CD14-positive monocyte (primary cell): ENCODE results near the gene DIDO1. TPM values are rescaled to one million over a fixed set of nuclear protein-coding genes. Genes with fewer than 3 reads are reported as not detected.

Source experiments
- DNase-seq, 3 donors: peaks; one replicate each; pipeline ENCODE4 v3.0.0-alpha.2; 2011 to 2022
- H2AFZ ChIP-seq: 2 replicates; pipeline ENCODE4 v1.6.0; 2012; ENCODE audit warnings: mild to moderate bottlenecking, low read depth, low read length, inconsistent platforms; ENCODE audit not compliant: insufficient read depth, poor library complexity, severe bottlenecking
- H3K27ac ChIP-seq, 2 donors: 1 replicate in 1 of 2; 2 replicates in 1 of 2; pipeline ENCODE4 v1.5.1; 2012 to 2013; ENCODE audit warnings: low read length in 2 of 2, control low read depth in 1 of 2, inconsistent platforms in 1 of 2, low read depth in 1 of 2, mild to moderate bottlenecking in 1 of 2
- H3K27me3 ChIP-seq, 2 donors: one replicate each; pipeline versions ENCODE4 v1.6.0 to v1.6.1; 2011 to 2013; ENCODE audit warnings: low read length in 2 of 2; ENCODE audit not compliant: control insufficient read depth in 2 of 2, insufficient read depth in 2 of 2
- H3K36me3 ChIP-seq, 2 donors: replicated peaks in 1 of 2; 1 replicate in 1 of 2; 2 replicates in 1 of 2; pipeline versions ENCODE4 v1.5.1 to v1.6.1; 2012 to 2013; ENCODE audit warnings: low read length in 2 of 2, control low read depth in 1 of 2, inconsistent platforms in 1 of 2, mild to moderate bottlenecking in 1 of 2; ENCODE audit not compliant: insufficient read depth in 2 of 2, control insufficient read depth in 1 of 2
- H3K4me1 ChIP-seq, 2 donors: 1 replicate in 1 of 2; 2 replicates in 1 of 2; pipeline versions ENCODE4 v1.5.1 to v1.6.1; 2012 to 2013; ENCODE audit warnings: low read length in 2 of 2, control low read depth in 1 of 2, inconsistent platforms in 1 of 2, mild to moderate bottlenecking in 1 of 2, moderate library complexity in 1 of 2; ENCODE audit not compliant: insufficient read depth in 2 of 2, control insufficient read depth in 1 of 2
- H3K4me2 ChIP-seq: replicated peaks from 2 replicates; pipeline ENCODE3; 2012; ENCODE audit warnings: low read length, moderate library complexity, mild to moderate bottlenecking; ENCODE audit not compliant: poor library complexity, severe bottlenecking; ENCODE audit errors: extremely low read depth
- H3K4me3 ChIP-seq, 3 experiments: fragments of 200-600 bp in 1 of 3; sonication (generic) in 1 of 3; replicated peaks in 1 of 3; 1 replicate in 2 of 3; 2 replicates in 1 of 3; pipeline ENCODE4 v1.5.1; 2011 to 2013; ENCODE audit warnings: low read length in 3 of 3, mild to moderate bottlenecking in 3 of 3, control low read depth in 2 of 3, low read depth in 2 of 3, inconsistent platforms in 1 of 3, moderate library complexity in 1 of 3
- H3K79me2 ChIP-seq: 2 replicates; pipeline ENCODE4 v1.6.0; 2012; ENCODE audit warnings: mild to moderate bottlenecking, control low read depth, inconsistent platforms, low read length, moderate library complexity; ENCODE audit not compliant: insufficient read depth
- H3K9ac ChIP-seq: 2 replicates; pipeline ENCODE4 v1.6.0; 2017; ENCODE audit warnings: low read length, mild to moderate bottlenecking; ENCODE audit not compliant: insufficient read depth, poor library complexity, severe bottlenecking
- H3K9me3 ChIP-seq, 2 donors: replicated peaks in 1 of 2; 1 replicate in 1 of 2; 2 replicates in 1 of 2; pipeline versions ENCODE4 v1.5.1 to v1.6.1; 2012 to 2013; ENCODE audit warnings: low read length in 2 of 2, control low read depth in 1 of 2; ENCODE audit not compliant: control insufficient read depth in 1 of 2, insufficient read depth in 1 of 2
- H4K20me1 ChIP-seq: 2 replicates; pipeline ENCODE4 v1.6.0; 2012; ENCODE audit warnings: mild to moderate bottlenecking, low read length, control low read depth, moderate library complexity; ENCODE audit not compliant: insufficient read depth
- H3K27ac Mint-ChIP-seq, 7 donors: one replicate each; pipeline ENCODE4 v1.8.0; 2020; ENCODE audit warnings: mild to moderate bottlenecking in 7 of 7, mixed read lengths in 7 of 7, moderate library complexity in 6 of 7, inconsistent platforms in 2 of 7
- H3K27me3 Mint-ChIP-seq, 3 donors: one replicate each; pipeline ENCODE4 v1.8.0; 2021 to 2022; ENCODE audit warnings: low read depth in 3 of 3, mild to moderate bottlenecking in 3 of 3, mixed read lengths in 3 of 3, moderate library complexity in 3 of 3, inconsistent platforms in 1 of 3
- H3K36me3 Mint-ChIP-seq, 2 donors: one replicate each; pipeline ENCODE4 v1.8.0; 2020; ENCODE audit warnings: mixed read lengths in 2 of 2, inconsistent platforms in 1 of 2, mild to moderate bottlenecking in 1 of 2
- H3K4me1 Mint-ChIP-seq: one replicate; pipeline ENCODE4 v1.8.0; 2020; ENCODE audit warnings: mild to moderate bottlenecking, mixed read lengths
- H3K4me3 Mint-ChIP-seq, 2 donors: one replicate each; pipeline ENCODE4 v1.8.0; 2020; ENCODE audit warnings: mild to moderate bottlenecking in 2 of 2, mixed read lengths in 2 of 2, moderate library complexity in 1 of 2
- H3K9me3 Mint-ChIP-seq, 7 donors: one replicate each; pipeline ENCODE4 v1.8.0; 2020 to 2022; ENCODE audit warnings: mixed read lengths in 7 of 7, mild to moderate bottlenecking in 6 of 7, moderate library complexity in 6 of 7, inconsistent platforms in 2 of 7
- WGBS: methylation state at CpG from one replicate; pipeline ENCODE4 v1.1.5; 2013; ENCODE audit warnings: missing lambda C conversion rate; ENCODE audit not compliant: insufficient coverage; 5-methylcytosine and 5-hydroxymethylcytosine counted together
- intact Hi-C, 2 donors: fragments of 100-400 bp; cut with micrococcal nuclease; formaldehyde crosslinking; loops; one replicate each; pipeline versions ENCODE4 v1.15.0 to v1.15.1; 2023
- polyA plus RNA-seq, 3 donors: library from polyadenylated mRNA; depleted of rRNA in 1 of 3; unstranded in 2 of 3; stranded (reverse) in 1 of 3; fragments of 300-500 nt in 2 of 3; fragments of >200 nt in 1 of 3; fragmentation: Illumina TruSeq in 2 of 3; gene quantifications; 1 replicate in 2 of 3; 2 replicates in 1 of 3; pipeline ENCODE4 v1.2.3, GENCODE V29; 2012 to 2021
- TF ChIP-seq, protein P1 (sequence below): fragments of 200-600 bp; IDR thresholded peaks from one replicate; pipeline ENCODE4 v1.8.0; 2022; ENCODE audit warnings: antibody characterized with exemption, mild to moderate bottlenecking

Gene DIDO1
- polyA plus RNA-seq, 3 donors = 8.5 to 23.8 (median 12.9) TPM

DNA sequence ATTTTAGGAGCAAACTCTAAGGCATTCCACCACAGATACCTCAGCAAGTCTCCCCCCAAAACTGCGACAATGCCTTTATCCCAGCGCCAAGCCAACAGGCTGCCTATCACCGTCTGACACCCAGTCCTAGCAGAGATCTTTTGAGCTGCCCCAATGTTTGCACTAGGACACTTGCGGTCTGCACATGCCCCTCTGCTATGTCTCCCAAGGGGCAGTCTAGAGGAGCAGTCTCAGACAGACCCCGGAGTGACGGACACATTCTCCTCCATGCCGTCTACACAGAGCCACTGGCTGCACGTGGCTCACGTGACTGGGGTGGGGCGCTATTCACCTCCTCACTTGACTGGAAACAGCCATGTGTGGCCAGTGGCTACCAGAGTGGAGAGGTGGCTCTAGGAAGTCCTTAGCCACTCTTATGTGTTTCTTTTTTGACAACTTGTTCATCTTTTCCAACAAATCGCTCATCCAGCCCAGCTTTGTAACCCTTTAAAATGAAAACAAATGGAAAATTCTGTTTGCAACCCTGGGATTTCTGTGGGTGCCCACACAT, 16.0 kb downstream of the DIDO1 start:
- Histone ChIP-seq H3K27me3 (no peaks in the 10 kb centered on the region), H4K20me1 (peaks cover 100% of the 10 kb centered on the region), H2AFZ (no peak overlapping the region), H3K4me1 (peaks cover 0 to 6% of the 10 kb centered on the region in 2 donors), H3K9me3 (no peaks in the 10 kb centered on the region), H3K36me3 (peaks cover 81 to 91% of the 10 kb centered on the region in 2 donors), H3K4me2 (no peak overlapping the region), H3K9ac (no peak overlapping the region), H3K27ac (no peak overlapping the region), H3K4me3 (no peak overlapping the region), H3K79me2 (peaks cover 79% of the 10 kb centered on the region)
- H3K4me3 Mint-ChIP-seq = no peak overlapping the region
- peaks cover 6% of the 10 kb centered on the region for H3K4me1 Mint-ChIP-seq
- WGBS = 98% methylated on average over 8 of the region's 11 CpGs
- TF ChIP-seq, protein P1, sequence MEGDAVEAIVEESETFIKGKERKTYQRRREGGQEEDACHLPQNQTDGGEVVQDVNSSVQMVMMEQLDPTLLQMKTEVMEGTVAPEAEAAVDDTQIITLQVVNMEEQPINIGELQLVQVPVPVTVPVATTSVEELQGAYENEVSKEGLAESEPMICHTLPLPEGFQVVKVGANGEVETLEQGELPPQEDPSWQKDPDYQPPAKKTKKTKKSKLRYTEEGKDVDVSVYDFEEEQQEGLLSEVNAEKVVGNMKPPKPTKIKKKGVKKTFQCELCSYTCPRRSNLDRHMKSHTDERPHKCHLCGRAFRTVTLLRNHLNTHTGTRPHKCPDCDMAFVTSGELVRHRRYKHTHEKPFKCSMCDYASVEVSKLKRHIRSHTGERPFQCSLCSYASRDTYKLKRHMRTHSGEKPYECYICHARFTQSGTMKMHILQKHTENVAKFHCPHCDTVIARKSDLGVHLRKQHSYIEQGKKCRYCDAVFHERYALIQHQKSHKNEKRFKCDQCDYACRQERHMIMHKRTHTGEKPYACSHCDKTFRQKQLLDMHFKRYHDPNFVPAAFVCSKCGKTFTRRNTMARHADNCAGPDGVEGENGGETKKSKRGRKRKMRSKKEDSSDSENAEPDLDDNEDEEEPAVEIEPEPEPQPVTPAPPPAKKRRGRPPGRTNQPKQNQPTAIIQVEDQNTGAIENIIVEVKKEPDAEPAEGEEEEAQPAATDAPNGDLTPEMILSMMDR = no peak
- intact Hi-C loops = no loop called here
- H3K27ac Mint-ChIP-seq = peak overlapping the region in 2 of 7 donors; percentile 3 to 14
- H3K9me3 Mint-ChIP-seq = no peaks in the 10 kb centered on the region
- peaks cover 76 to 87% of the 10 kb centered on the region in 2 donors for H3K36me3 Mint-ChIP-seq
- peaks cover 0 to 4% (median 0%) of the 10 kb centered on the region in 3 donors for H3K27me3 Mint-ChIP-seq
- DNase-seq = no peak

DNA sequence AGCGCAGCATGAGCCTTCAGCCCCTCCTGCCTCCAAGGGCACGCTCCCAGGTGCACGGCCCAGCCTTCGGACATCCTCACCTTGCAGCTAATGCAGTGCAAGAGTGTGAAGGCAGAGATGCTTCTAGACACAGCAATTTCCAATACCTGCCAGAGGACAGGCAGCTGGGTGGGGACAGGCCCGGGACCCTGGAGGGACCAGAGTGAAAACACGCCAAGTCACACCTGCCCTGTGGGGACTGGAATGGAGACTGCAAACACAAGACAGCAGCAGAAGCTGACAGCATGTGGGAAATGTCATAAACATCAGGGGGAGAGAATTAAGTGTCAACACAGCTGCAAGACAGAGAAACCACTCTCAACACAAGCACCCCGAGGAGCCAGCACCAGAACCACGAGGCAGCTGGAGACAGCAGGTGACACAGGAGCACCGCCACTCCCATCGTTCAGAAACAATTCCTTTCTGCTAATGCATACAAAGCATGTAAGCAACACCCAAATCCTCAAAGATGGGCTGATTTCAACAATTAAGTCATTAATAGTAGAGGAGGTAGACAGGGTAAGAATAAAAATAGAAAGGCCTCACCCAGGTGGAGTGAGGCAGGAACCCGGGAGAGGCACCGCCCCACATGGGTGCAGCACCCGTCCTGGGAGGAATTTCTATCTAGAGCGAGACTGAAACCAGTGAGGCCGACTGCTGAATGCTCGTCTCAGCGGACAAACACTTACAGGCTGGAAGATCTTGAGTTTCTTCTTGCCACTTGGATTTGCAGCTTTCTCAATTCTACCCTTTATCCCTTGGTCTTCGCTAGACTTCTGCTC, 17.1 kb downstream of the DIDO1 start:
- Histone ChIP-seq H3K4me1 (no peaks in the 10 kb centered on the region), H3K9ac (no peak overlapping the region), H3K4me2 (no peak overlapping the region), H3K36me3 (peaks cover 91 to 100% of the 10 kb centered on the region in 2 donors), H3K9me3 (no peaks in the 10 kb centered on the region), H3K79me2 (peaks cover 68% of the 10 kb centered on the region), H2AFZ (no peak overlapping the region), H4K20me1 (peaks cover 97% of the 10 kb centered on the region), H3K27ac (no peak overlapping the region), H3K27me3 (no peaks in the 10 kb centered on the region), H3K4me3 (no peak overlapping the region)
- H3K4me1 Mint-ChIP-seq = no peaks in the 10 kb centered on the region
- H3K27me3 Mint-ChIP-seq = peaks cover 0 to 4% (median 0%) of the 10 kb centered on the region in 3 donors
- TF ChIP-seq, protein P1 = no peak
- peaks cover 85 to 94% of the 10 kb centered on the region in 2 donors for H3K36me3 Mint-ChIP-seq
- H3K27ac Mint-ChIP-seq = no peak overlapping the region
- intact Hi-C loops = no loop called here
- WGBS = 93% methylated on average over 14 of the region's 18 CpGs
- no peak for DNase-seq
- H3K9me3 Mint-ChIP-seq = no peaks in the 10 kb centered on the region
- H3K4me3 Mint-ChIP-seq = no peak overlapping the region
